GM21723 (cell line): ENCODE results near the gene PBRM1.
"Not testable (repeated sequence)": the region's sequence is repeated elsewhere in the genome, so short reads cannot be mapped to it uniquely, and the experiment has no call there.

Source experiments
- ATAC-seq: cut with Tn5 transposase; IDR thresholded peaks from one replicate; pipeline ENCODE4 v1.9.1; 2021; ENCODE audit warnings: mild to moderate bottlenecking, moderate library complexity; ENCODE audit not compliant: unreplicated experiment

PBRM1 gene

DNA sequence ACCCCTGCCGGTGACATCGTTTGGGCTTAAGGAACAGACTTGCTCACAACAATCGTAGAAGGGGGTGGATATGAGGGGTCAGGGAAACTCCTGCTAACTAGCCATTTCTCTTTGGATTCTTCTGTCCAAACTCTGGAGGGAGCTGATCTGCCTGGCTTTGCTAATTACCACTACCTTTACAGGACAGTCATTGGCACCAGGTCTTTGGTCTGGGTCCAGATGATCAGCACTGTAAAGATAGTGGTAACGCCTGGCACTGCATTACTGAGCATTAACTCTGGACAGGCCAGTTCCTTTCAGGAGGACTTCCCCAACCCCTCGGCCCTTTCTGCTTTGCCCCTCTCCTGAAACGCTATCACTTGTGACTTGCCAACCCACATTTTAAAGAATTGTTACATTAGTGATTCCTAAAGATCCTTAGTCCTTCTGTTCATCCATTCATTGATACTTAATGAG is 148.5 kb downstream of the PBRM1 start:
- ATAC-seq, result no peak

DNA sequence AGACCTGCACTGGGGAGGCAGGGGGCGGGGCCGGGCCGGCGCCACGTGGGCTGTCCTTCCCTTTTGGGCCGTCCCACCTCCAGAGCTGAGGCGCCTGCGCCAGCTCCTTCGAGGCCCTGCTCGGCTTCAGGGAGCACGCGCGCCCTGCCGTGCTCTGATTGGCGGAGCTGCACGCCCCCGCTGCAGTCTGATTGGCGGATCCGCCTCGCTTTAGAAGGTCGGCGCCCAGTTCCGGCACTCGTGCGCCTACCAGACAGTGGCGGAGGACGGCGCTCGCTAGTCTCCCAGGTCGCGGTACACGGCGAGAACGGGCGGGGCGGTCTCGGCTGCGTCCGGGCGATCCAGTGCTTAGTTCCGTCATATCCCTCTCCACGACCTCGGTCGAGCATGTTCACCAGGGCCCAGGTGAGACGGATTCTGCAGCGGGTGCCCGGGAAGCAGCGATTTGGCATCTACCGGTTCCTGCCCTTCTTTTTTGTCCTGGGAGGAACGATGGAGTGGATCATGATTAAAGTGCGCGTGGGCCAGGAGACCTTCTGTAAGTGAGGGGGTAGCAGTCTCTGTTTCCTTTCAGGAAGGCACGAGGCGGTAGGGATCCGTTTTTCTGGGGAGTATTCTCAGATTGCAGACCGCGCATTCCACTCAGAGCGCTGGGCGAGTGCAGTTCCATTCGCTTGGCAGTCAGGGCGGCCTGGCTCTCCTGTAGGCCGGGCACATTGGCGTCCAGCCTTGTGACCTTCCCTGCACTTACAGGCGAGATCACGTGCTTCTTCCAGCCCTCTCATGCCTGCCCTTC is 149.1 kb downstream of the PBRM1 start, which contains the start of gene UQCC5:
TSS of gene UQCC5 (plus strand) at position 237 of the 796 bp plus-strand sequence. CDS start at position 388, 151 bp downstream.
- peak; percentile 84 for ATAC-seq

GRCh38 chr3:52536112-52536368 is 149.7 kb downstream of the PBRM1 start:
- ATAC-seq, result no peak

GRCh38 chr3:52535411-52536111 is 150.2 kb downstream of the PBRM1 start:
- ATAC-seq, result no peak

GRCh38 chr3:52534281-52535183 is 151.2 kb downstream of the PBRM1 start:
- ATAC-seq, result no peak

- ATAC-seq, result peak; percentile 38
These were observed 152.0 kb downstream of the PBRM1 start, which contains the start of gene NT5DC2 for GRCh38 chr3:52533623-52534280. Gene NT5DC2, minus strand, starts transcription at chr3:52533857. Its CDS starts 120 bp downstream, at chr3:52533737.

DNA sequence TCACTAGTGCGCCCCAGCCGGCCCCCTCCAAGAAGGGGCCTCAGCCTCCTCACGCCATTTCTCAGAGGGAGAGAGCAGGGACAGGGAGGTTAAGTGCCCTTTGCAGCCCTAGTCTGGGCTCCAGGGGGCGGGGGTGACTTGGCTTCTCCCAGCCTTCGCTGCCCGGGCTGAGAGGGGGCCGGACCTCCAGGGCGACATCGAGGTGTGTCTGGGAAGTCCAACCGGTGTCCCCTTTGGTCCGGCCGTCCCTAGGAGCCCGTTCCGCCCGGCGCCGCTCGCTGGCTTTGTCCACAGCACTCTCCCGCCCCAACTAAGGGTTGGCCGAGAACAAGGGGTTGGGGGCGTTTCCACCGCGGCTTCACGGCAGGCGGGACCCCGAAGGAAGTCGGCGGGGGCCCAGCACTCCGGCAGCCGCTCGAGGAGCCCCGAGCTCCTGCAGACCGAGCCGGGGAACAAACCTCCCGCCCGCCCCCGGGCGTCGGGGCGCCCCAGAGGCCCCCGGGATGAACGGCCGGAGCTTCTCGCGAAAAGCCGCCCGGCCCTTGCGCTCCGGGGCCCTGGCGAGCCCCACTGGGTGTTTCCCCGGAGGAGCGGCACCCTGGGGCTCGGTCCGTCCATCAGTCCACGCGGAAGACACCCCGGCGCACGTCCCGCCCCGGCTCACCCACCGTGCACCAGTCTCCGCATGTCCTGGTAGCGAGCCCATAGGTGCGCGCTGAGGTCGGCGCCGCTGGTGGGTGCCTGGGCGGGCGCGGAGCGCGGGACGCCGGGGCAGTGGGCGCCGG is 152.7 kb downstream of the PBRM1 start:
- ATAC-seq, result peak; percentile 2

DNA sequence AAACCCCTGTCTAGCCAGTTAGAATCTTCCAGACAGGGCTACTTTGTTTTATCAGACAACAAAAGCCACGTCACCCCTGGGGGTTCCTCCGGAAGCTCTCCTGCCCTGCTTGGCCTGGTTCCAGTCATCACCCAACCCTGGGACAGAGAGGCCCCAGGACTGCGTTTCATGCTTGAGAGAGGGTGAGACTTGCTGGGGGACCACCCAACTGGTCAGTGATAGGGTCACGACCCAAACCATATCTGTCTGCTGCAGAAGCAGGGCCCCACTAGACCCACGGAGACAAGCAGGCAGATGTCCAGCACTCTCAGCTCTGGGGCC is 153.2 kb downstream of the PBRM1 start:
- ATAC-seq, result no peak

GRCh38 chr3:52531860-52532516 is 153.7 kb downstream of the PBRM1 start:
- ATAC-seq, result no peak

GRCh38 chr3:52530918-52531826 is 154.5 kb downstream of the PBRM1 start:
- ATAC-seq, result no peak

- ATAC-seq, result no peak
These were observed 156.1 kb downstream of the PBRM1 start for GRCh38 chr3:52529376-52530333.

DNA sequence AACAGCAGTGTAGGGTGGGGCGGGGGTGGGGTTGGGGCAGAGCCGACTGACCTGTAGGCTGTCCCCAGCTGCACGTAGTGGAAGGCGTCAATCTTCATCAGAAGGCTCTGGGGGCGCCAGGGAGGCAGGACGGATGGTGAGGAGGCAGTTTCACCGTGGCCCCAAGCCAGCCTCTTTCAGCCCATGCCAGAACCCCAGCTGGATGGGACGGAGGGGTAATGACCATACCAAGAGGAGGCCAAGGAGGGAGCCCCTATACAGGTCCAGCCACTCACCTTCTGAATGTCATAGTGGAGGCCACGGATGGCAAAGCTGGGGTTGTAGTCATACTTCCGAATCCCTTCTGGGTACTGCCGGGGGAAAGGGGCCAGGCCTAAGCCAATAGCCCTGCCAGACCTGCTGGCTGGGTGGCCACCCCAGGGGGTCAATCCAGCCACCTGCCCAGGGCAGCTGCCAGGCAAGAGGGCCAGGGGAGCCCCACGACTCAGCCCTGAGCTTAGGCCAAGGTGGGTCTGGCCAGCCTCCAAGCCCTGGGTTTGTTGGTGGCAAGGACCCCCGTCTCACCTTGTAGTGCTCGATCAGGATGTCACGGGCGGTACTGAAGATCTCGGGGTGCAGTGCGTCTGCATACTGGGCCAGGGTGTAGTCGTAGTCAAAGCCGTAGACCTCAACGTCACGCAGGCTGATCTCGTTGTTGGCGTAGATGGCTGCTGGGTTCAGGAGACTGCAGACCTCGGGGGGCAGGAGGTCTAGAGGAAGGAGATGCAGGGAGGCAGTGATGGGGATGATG is 156.9 kb downstream of the PBRM1 start:
- no peak for ATAC-seq

- ATAC-seq, result no peak
These were observed 157.8 kb downstream of the PBRM1 start for GRCh38 chr3:52527732-52528585.

- no peak for ATAC-seq
These were observed 158.5 kb downstream of the PBRM1 start for GRCh38 chr3:52527039-52527731.

DNA sequence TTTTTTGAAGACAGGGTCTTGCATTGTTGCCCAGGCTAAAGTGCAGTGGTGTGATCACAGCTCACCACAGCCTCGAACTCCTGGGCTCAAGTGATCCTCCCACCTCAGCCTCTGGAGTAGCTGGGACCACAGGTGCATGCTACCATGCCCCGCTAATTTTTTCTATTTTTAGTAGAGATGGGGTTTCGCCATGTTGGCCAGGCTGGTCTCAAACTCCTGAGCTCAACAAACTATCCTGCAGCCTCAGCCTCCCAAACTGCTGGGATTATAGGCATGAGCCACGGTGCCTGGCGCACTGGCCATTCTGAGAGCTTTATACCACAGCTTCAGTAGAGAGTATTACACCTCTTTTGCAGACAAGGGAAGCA is 159.1 kb downstream of the PBRM1 start:
- not testable (repeated sequence) for ATAC-seq
